ENCODE data around the gene PIK3CG.
"Not testable (repeated sequence)": the region's sequence is repeated elsewhere in the genome, so short reads cannot be mapped to it uniquely, and the experiment has no call there.

The PIK3CG gene

DNA sequence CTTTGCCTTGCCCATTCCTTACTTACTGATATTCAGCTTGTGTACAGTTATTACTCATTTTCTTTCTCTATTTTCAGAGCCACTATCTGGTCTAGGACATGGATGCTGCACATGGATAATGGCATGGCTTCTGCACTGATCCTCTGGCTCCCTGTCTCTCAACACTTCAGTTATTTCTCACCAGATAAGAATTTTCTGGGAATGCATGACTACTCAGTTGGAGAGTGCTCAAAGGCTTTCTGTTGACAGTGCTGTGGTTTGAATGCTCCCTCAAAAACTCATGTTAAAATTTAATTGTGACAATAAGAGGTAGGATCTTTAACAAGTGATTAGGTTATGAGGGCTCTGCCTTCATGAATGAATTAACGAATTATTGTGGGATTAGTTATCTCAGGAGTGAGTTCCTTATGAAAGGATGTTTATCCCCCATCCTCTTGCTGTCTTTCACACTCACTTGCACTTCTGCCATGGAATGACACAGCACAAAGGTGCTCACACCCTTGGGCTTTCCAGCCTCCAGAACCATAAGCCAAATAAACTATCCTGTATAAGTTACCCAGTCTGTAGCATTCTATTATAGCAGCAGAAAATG is 16.1 kb upstream of the PIK3CG start:
- no peak overlapping the region for H3K27ac ChIP-seq
- DNase-seq: no peak
- H3K4me3 ChIP-seq (ENCODE audit: low read depth, low read length): no peak overlapping the region
- H3K9me3 ChIP-seq (ENCODE audit: severe bottlenecking): no peaks in the 10 kb centered on the region
- H3K27me3 ChIP-seq (ENCODE audit: insufficient read depth, low read depth, severe bottlenecking): peaks cover 3% of the 10 kb centered on the region
- H3K36me3 ChIP-seq: no peaks in the 10 kb centered on the region
- no peak for TF ChIP-seq CTCF (IDR thresholded peaks at IDR 0.05; ENCODE audit: low read depth, low read length)

GRCh38 chr7:106851632-106852031 is 13.4 kb upstream of the PIK3CG start:
- not testable (repeated sequence) for H3K27ac ChIP-seq; H3K27me3 ChIP-seq (ENCODE audit: insufficient read depth, low read depth, severe bottlenecking); H3K36me3 ChIP-seq; H3K9me3 ChIP-seq (ENCODE audit: severe bottlenecking); H3K4me3 ChIP-seq (ENCODE audit: low read depth, low read length); DNase-seq

DNA sequence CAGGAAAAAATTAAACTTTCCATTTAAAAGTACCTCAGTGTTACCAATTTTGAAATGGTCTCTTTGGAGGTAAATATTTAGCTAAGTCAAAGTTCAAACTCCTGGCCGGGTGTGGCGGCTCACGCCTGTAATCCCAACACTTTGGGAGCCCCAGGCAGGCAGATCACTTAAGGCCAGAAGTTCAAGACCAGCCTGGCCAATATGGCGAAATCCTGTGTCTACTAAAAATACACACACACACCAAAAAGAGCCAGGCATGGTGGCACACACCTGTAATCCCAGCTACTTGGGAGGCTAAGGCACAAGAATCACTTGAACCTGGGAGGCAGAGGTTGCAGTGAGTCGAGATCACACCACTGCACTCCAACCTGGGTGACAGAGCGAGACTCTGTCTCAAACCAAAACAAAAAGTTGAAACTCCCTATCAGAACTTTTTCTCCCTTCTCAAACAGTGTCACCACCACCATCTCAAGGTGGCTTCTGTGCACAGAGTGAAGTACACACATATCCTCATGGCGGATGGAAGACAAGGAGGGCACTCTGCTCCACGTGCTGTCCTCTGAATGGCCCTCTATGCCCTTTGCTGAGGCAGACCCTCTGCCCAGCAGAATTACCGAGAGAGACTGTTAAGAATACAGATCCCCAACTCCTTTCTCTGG is 11.7 kb upstream of the PIK3CG start:
- Histone ChIP-seq H3K27ac (no peak overlapping the region), H3K4me3 (ENCODE audit: low read depth, low read length) (no peak overlapping the region), H3K9me3 (ENCODE audit: severe bottlenecking) (no peaks in the 10 kb centered on the region), H3K27me3 (ENCODE audit: insufficient read depth, low read depth, severe bottlenecking) (no peaks in the 10 kb centered on the region), H3K36me3 (no peaks in the 10 kb centered on the region)
- no peak for TF ChIP-seq CTCF (IDR thresholded peaks at IDR 0.05; ENCODE audit: low read depth, low read length)
- no peak for DNase-seq

- H3K27me3 ChIP-seq (ENCODE audit: insufficient read depth, low read depth, severe bottlenecking): no peaks in the 10 kb centered on the region
- DNase-seq: no peak
- no peak overlapping the region for H3K27ac ChIP-seq
- no peak overlapping the region for H3K4me3 ChIP-seq (ENCODE audit: low read depth, low read length)
- H3K36me3 ChIP-seq: no peaks in the 10 kb centered on the region
- H3K9me3 ChIP-seq (ENCODE audit: severe bottlenecking): no peaks in the 10 kb centered on the region
- TF ChIP-seq CTCF (IDR thresholded peaks at IDR 0.05; ENCODE audit: low read depth, low read length): no peak
Observed at GRCh38 chr7:106855540-106856132, 9.4 kb upstream of the PIK3CG start.

- H3K36me3 ChIP-seq: no peaks in the 10 kb centered on the region
- H3K27me3 ChIP-seq (ENCODE audit: insufficient read depth, low read depth, severe bottlenecking): no peaks in the 10 kb centered on the region
- TF ChIP-seq CTCF (IDR thresholded peaks at IDR 0.05; ENCODE audit: low read depth, low read length): no peak
- DNase-seq: peak; percentile 61
- H3K9me3 ChIP-seq (ENCODE audit: severe bottlenecking): no peaks in the 10 kb centered on the region
- no peak overlapping the region for H3K27ac ChIP-seq
- H3K4me3 ChIP-seq (ENCODE audit: low read depth, low read length): no peak overlapping the region
Observed at GRCh38 chr7:106858618-106859532, 6.2 kb upstream of the PIK3CG start.
